Tibial nerve (tissue), 4 donors: ENCODE data around the gene ASB12. TPM values are rescaled to one million over a fixed set of nuclear protein-coding genes. Genes with fewer than 3 reads are reported as not detected.
A peak's percentile ranks its signal among the peaks of the same experiment; 100 is the strongest.

Experiments used
- DNase-seq, 2 donors: peaks; one replicate each; pipeline ENCODE4 v3.0.0-alpha.2; 2019; ENCODE audit warnings: low spot score in 2 of 2
- H3K27ac ChIP-seq, 4 donors: fragments of 200-600 bp; sonication (generic) in 3 of 4; one replicate each; pipeline ENCODE4 v1.5.1; 2017 to 2019; ENCODE audit warnings: mild to moderate bottlenecking in 1 of 4
- H3K27me3 ChIP-seq, 2 donors: fragments of 200-600 bp; sonication (generic) in 1 of 2; one replicate each; pipeline versions ENCODE4 v1.5.1 to v1.6.0; 2017 to 2019
- H3K36me3 ChIP-seq, 3 donors: fragments of 200-600 bp; sonication (generic); one replicate each; pipeline ENCODE4 v1.5.1; 2018 to 2019
- H3K4me1 ChIP-seq, 4 donors: fragments of 200-600 bp; sonication (generic) in 3 of 4; one replicate each; pipeline ENCODE4 v1.5.1; 2017 to 2019
- H3K4me3 ChIP-seq, 4 donors: fragments of 200-600 bp; sonication (generic) in 3 of 4; one replicate each; pipeline ENCODE4 v1.5.1; 2017 to 2019; ENCODE audit warnings: mild to moderate bottlenecking in 1 of 4, moderate library complexity in 1 of 4
- H3K9me3 ChIP-seq, 4 donors: fragments of 200-600 bp; sonication (generic) in 3 of 4; one replicate each; pipeline ENCODE4 v1.5.1; 2017 to 2019
- CTCF ChIP-seq, 5 experiments: fragments of 200-600 bp in 3 of 5; fragments of 450-650 bp in 2 of 5; sonication (generic) in 3 of 5; IDR thresholded peaks; one replicate each; pipeline ENCODE4 v1.5.1; 2016 to 2019; ENCODE audit warnings: antibody characterized with exemption in 5 of 5, mild to moderate bottlenecking in 3 of 5, moderate library complexity in 2 of 5
- EP300 ChIP-seq, 2 donors: sonication (generic); formaldehyde crosslinking; IDR thresholded peaks; one replicate each; pipeline ENCODE4 v1.6.1; 2017; ENCODE audit warnings: antibody characterized with exemption in 2 of 2, mild to moderate bottlenecking in 1 of 2
- POLR2A ChIP-seq, 2 donors: fragments of 450-650 bp; IDR thresholded peaks; one replicate each; pipeline ENCODE4 v1.6.1; 2017; ENCODE audit warnings: antibody characterized with exemption in 2 of 2, mild to moderate bottlenecking in 2 of 2, moderate library complexity in 2 of 2
- WGBS, 2 donors: methylation state at CpG; one replicate each; pipeline ENCODE4 v1.1.5; 2018; 5-methylcytosine and 5-hydroxymethylcytosine counted together
- total RNA-seq, 4 donors: library from RNA; depleted of rRNA; stranded (reverse); fragments of >200 nt; gene quantifications; one replicate each; pipeline ENCODE4 v1.1.0, GENCODE V29; 2016

Gene ASB12
- total RNA-seq, 4 donors from 2014 or later, result 0.84 TPM; not detected in 3

- Histone ChIP-seq H3K27me3 (no peaks in the 10 kb centered on the region), H3K4me1 (peaks cover 0 to 28% (median 0%) of the 10 kb centered on the region in 4 donors), H3K4me3 (peak overlapping the region; percentile 54 to 82 (median 74)), H3K27ac (peak overlapping the region; percentile 79 to 95 (median 90)), H3K9me3 (no peaks in the 10 kb centered on the region), H3K36me3 (no peaks in the 10 kb centered on the region)
- TF ChIP-seq CTCF (IDR thresholded peaks at IDR 0.05) (no peak), POLR2A (IDR thresholded peaks at IDR 0.05) (no peak), EP300 (IDR thresholded peaks at IDR 0.05) (no peak)
- WGBS, 2 donors, result 12 to 65% methylated on average over 6 to 21 of the region's 23 CpGs
- peak in 1 of 2 donors; percentile 11 for DNase-seq
Measured at GRCh38 chrX:64204252-64204651, 26.2 kb downstream of the ASB12 start.

- 60 to 69% methylated on average over 2 of the region's 2 CpGs for WGBS, 2 donors
- H3K4me3 ChIP-seq, result no peak overlapping the region
- peak overlapping the region in 1 of 4 donors; percentile 36 for H3K27ac ChIP-seq
- H3K9me3 ChIP-seq, result no peaks in the 10 kb centered on the region
- H3K27me3 ChIP-seq, result no peaks in the 10 kb centered on the region
- no peak for TF ChIP-seq EP300 (IDR thresholded peaks at IDR 0.05)
- TF ChIP-seq POLR2A (IDR thresholded peaks at IDR 0.05), result no peak
- TF ChIP-seq CTCF (IDR thresholded peaks at IDR 0.05), result no peak
- H3K4me1 ChIP-seq, result peaks cover 0 to 28% (median 0%) of the 10 kb centered on the region in 4 donors
- H3K36me3 ChIP-seq, result no peaks in the 10 kb centered on the region
- DNase-seq, result no peak
Measured at GRCh38 chrX:64202808-64203325, 27.5 kb downstream of the ASB12 start.

- Histone ChIP-seq H3K4me3 (no peak overlapping the region), H3K36me3 (peaks cover 0 to 7% (median 0%) of the 10 kb centered on the region in 3 donors), H3K27ac (no peak overlapping the region), H3K27me3 (no peaks in the 10 kb centered on the region), H3K4me1 (peaks cover 0 to 10% (median 0%) of the 10 kb centered on the region in 4 donors), H3K9me3 (no peaks in the 10 kb centered on the region)
- no peak for TF ChIP-seq CTCF (IDR thresholded peaks at IDR 0.05)
- no peak for TF ChIP-seq EP300 (IDR thresholded peaks at IDR 0.05)
- TF ChIP-seq POLR2A (IDR thresholded peaks at IDR 0.05), result no peak
- no peak for DNase-seq
Measured at GRCh38 chrX:64198036-64198435, 32.4 kb downstream of the ASB12 start.

GRCh38 chrX:64196606-64197005, 33.8 kb downstream of the ASB12 start:
- no peak overlapping the region for H3K4me3 ChIP-seq
- DNase-seq, result no peak
- TF ChIP-seq POLR2A (IDR thresholded peaks at IDR 0.05), result no peak
- TF ChIP-seq EP300 (IDR thresholded peaks at IDR 0.05), result no peak
- TF ChIP-seq CTCF (IDR thresholded peaks at IDR 0.05), result no peak
- H3K27me3 ChIP-seq, result no peaks in the 10 kb centered on the region
- 91 to 100% methylated on average over 3 of the region's 3 CpGs for WGBS, 2 donors
- H3K36me3 ChIP-seq, result peaks cover 0 to 21% (median 0%) of the 10 kb centered on the region in 3 donors
- no peaks in the 10 kb centered on the region for H3K4me1 ChIP-seq
- H3K27ac ChIP-seq, result no peak overlapping the region
- no peaks in the 10 kb centered on the region for H3K9me3 ChIP-seq

GRCh38 chrX:64195862-64196261, 34.5 kb downstream of the ASB12 start:
- H3K4me3 ChIP-seq, result no peak overlapping the region
- H3K36me3 ChIP-seq, result peaks cover 0 to 29% (median 0%) of the 10 kb centered on the region in 3 donors
- H3K9me3 ChIP-seq, result no peaks in the 10 kb centered on the region
- TF ChIP-seq EP300 (IDR thresholded peaks at IDR 0.05) (no peak), CTCF (IDR thresholded peaks at IDR 0.05) (no peak), POLR2A (IDR thresholded peaks at IDR 0.05) (no peak)
- WGBS, 2 donors, result 22 to 43% methylated on average over 1 of the region's 1 CpG
- DNase-seq, result no peak
- H3K4me1 ChIP-seq, result no peaks in the 10 kb centered on the region
- H3K27ac ChIP-seq, result no peak overlapping the region
- H3K27me3 ChIP-seq, result no peaks in the 10 kb centered on the region
